Mammary epithelial cell (primary cell): ENCODE data around the gene TMEM163.

Experiments used
- EZH2 ChIP-seq: IDR thresholded peaks from 2 replicates; pipeline ENCODE4 v1.6.1; 2012; ENCODE audit warnings: low read length, inconsistent platforms, borderline replicate concordance
- TF ChIP-seq, protein P1 (sequence below), 2 donors: IDR thresholded peaks in 1 of 2; conservative IDR thresholded peaks in 1 of 2; 2 replicates each; pipeline ENCODE4 v1.5.1; 2011 to 2012; ENCODE audit warnings: inconsistent platforms in 2 of 2, low read length in 2 of 2, mild to moderate bottlenecking in 2 of 2, control low read depth in 1 of 2, low read depth in 1 of 2; ENCODE audit not compliant: insufficient read depth in 1 of 2; ENCODE audit errors: extremely low read depth in 1 of 2

DNA sequence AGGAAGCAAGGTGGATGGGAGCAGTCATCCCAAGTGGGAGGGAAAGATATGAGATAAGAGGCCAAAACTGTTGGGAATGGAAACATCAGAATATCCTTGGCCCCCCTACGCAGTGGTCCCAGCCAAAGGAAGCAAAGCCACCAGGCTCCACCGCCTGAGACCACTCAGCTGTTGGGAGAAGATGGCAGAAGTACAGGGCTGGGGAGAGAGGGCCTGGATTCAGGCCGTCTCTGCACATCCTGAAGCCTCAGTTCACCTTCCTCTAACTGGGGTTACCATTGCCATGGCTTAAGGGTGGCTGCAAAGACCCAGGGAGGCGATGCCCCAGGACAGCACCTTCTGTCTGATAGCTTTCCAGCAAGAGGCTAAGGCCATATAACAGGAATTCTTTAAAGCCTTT is 271.1 kb downstream of the TMEM163 start:
- TF ChIP-seq EZH2, result no peak
- TF ChIP-seq, protein P1, sequence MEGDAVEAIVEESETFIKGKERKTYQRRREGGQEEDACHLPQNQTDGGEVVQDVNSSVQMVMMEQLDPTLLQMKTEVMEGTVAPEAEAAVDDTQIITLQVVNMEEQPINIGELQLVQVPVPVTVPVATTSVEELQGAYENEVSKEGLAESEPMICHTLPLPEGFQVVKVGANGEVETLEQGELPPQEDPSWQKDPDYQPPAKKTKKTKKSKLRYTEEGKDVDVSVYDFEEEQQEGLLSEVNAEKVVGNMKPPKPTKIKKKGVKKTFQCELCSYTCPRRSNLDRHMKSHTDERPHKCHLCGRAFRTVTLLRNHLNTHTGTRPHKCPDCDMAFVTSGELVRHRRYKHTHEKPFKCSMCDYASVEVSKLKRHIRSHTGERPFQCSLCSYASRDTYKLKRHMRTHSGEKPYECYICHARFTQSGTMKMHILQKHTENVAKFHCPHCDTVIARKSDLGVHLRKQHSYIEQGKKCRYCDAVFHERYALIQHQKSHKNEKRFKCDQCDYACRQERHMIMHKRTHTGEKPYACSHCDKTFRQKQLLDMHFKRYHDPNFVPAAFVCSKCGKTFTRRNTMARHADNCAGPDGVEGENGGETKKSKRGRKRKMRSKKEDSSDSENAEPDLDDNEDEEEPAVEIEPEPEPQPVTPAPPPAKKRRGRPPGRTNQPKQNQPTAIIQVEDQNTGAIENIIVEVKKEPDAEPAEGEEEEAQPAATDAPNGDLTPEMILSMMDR (conservative IDR thresholded peaks at IDR 0.05 in 1 of 2, IDR thresholded peaks at IDR 0.05 in 1 of 2; ENCODE audit: extremely low read depth in 1 of 2, insufficient read depth in 1 of 2, low read depth in 1 of 2, low read length in 2 of 2), result no peak
